Prostate gland (tissue), 2 donors: ENCODE data around the gene ARFGAP1. TPM values are rescaled to one million over a fixed set of nuclear protein-coding genes. Genes with fewer than 3 reads are reported as not detected.

Experiments
- DNase-seq: peaks from one replicate; pipeline ENCODE4 v3.0.0-alpha.2; 2019; ENCODE audit warnings: low spot score
- H3K27ac ChIP-seq, 2 donors: fragments of 200-600 bp; sonication (generic); 2 replicates each; pipeline ENCODE4 v1.5.1; 2017 to 2019
- H3K27me3 ChIP-seq: fragments of 200-600 bp; sonication (generic); replicated peaks from 2 replicates; pipeline ENCODE4 v1.5.1; 2019; ENCODE audit not compliant: insufficient read depth
- H3K36me3 ChIP-seq, 2 donors: fragments of 200-600 bp; sonication (generic); 1 replicate in 1 of 2; 2 replicates in 1 of 2; pipeline versions ENCODE4 v1.5.1 to v1.8.1; 2017 to 2019
- H3K4me1 ChIP-seq: fragments of 200-600 bp; sonication (generic); replicated peaks from 2 replicates; pipeline ENCODE4 v1.5.1; 2019
- H3K4me3 ChIP-seq, 2 donors: fragments of 200-600 bp; sonication (generic); 2 replicates each; pipeline ENCODE4 v1.5.1; 2017 to 2019
- H3K9me3 ChIP-seq: fragments of 200-600 bp; sonication (generic); 2 replicates; pipeline ENCODE4 v1.5.1; 2017
- CTCF ChIP-seq, 4 experiments: fragments of 200-600 bp in 2 of 4; fragments of 450-650 bp in 2 of 4; sonication (generic) in 2 of 4; IDR thresholded peaks; 1 replicate in 3 of 4; 2 replicates in 1 of 4; pipeline ENCODE4 v1.5.1; 2016 to 2019; ENCODE audit warnings: antibody characterized with exemption in 4 of 4, mild to moderate bottlenecking in 2 of 4, moderate library complexity in 2 of 4
- POLR2A ChIP-seq: fragments of 450-650 bp; IDR thresholded peaks from one replicate; pipeline ENCODE4 v1.6.1; 2016; ENCODE audit warnings: antibody characterized with exemption, mild to moderate bottlenecking
- POLR2AphosphoS5 ChIP-seq: sonication (generic); formaldehyde crosslinking; IDR thresholded peaks from one replicate; pipeline ENCODE4 v1.6.1; 2017; ENCODE audit warnings: antibody characterized with exemption
- WGBS: methylation state at CpG from one replicate; pipeline ENCODE4 v1.1.5; 2018; 5-methylcytosine and 5-hydroxymethylcytosine counted together
- intact Hi-C: fragments of 100-400 bp; cut with DNase I; formaldehyde crosslinking; loops from one replicate; pipeline ENCODE4 v1.14.2; 2022
- total RNA-seq, 2 donors: library from RNA; depleted of rRNA; stranded (reverse); fragments of >200 nt; gene quantifications; one replicate each; pipeline ENCODE4 v1.1.0, GENCODE V29; 2016

Gene ARFGAP1
- total RNA-seq, 2 donors from 2014 or later = 43.6 to 85.6 TPM

- intact Hi-C loops = no loop called here
- H3K27me3 ChIP-seq = peaks cover 2% of the 10 kb centered on the region
- no peaks in the 10 kb centered on the region for H3K4me1 ChIP-seq
- no peak for DNase-seq
- H3K9me3 ChIP-seq = no peaks in the 10 kb centered on the region
- no peak for TF ChIP-seq POLR2A
- no peak for TF ChIP-seq POLR2AphosphoS5
- TF ChIP-seq CTCF (IDR thresholded peaks at IDR 0.05) = no peak
- no peaks in the 10 kb centered on the region for H3K36me3 ChIP-seq
- H3K4me3 ChIP-seq = no peak within 1 kb of the TSS
- WGBS = 45% methylated on average over 17 of the region's 17 CpGs
- no peak within 1 kb of the TSS for H3K27ac ChIP-seq
These were observed 37.1 kb upstream of the ARFGAP1 start, which contains the start of gene BIRC7 for GRCh38 chr20:63235399-63235983. Gene BIRC7, plus strand, starts transcription at chr20:63235905. Its CDS starts 192 bp downstream, at chr20:63236097.

DNA sequence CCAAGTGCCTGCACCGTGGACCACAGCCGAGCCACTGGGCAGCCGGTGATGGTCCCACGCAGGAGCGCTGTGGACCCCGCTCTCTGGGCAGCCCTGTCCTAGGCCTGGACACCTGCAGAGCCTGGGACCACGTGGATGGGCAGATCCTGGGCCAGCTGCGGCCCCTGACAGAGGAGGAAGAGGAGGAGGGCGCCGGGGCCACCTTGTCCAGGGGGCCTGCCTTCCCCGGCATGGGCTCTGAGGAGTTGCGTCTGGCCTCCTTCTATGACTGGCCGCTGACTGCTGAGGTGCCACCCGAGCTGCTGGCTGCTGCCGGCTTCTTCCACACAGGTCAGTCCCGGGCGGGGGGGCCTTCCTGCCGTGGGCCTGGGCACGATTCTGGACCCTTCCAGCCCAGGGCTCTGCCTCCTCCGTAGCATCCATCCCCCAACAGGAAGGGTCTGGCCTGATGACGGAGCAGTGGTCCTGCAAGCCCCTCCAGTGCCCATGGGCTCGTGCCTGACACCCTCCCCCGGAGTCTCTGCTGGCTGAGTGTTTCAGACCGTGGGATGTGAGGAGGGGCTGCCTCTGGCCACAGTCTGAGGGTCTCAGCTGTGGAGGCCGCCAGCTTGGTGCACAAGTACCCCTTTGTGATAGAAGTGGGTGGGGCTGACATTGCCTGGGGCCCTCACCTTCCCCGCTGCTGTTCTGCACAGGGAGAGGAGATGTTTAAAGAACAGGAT, 36.3 kb upstream of the ARFGAP1 start:
- Histone ChIP-seq H3K27me3 (peaks cover 2% of the 10 kb centered on the region), H3K36me3 (no peaks in the 10 kb centered on the region), H3K9me3 (no peaks in the 10 kb centered on the region), H3K4me3 (no peak overlapping the region), H3K4me1 (no peaks in the 10 kb centered on the region), H3K27ac (no peak overlapping the region)
- WGBS = 78% methylated on average over 18 of the region's 26 CpGs
- intact Hi-C loops = no loop called here
- TF ChIP-seq CTCF (IDR thresholded peaks at IDR 0.05) (no peak), POLR2AphosphoS5 (no peak)
- no peak for DNase-seq

GRCh38 chr20:63238031-63238430, 34.6 kb upstream of the ARFGAP1 start:
- H3K9me3 ChIP-seq = no peaks in the 10 kb centered on the region
- intact Hi-C loops = no loop called here
- H3K4me3 ChIP-seq = no peak overlapping the region
- H3K27me3 ChIP-seq = peaks cover 2% of the 10 kb centered on the region
- WGBS = 77% methylated on average over 7 of the region's 10 CpGs
- no peak for DNase-seq
- H3K4me1 ChIP-seq = no peaks in the 10 kb centered on the region
- no peaks in the 10 kb centered on the region for H3K36me3 ChIP-seq
- no peak overlapping the region for H3K27ac ChIP-seq
- TF ChIP-seq POLR2A (no peak), POLR2AphosphoS5 (no peak), CTCF (IDR thresholded peaks at IDR 0.05) (no peak)

- TF ChIP-seq POLR2AphosphoS5 (no peak), CTCF (IDR thresholded peaks at IDR 0.05) (no peak), POLR2A (no peak)
- Histone ChIP-seq H3K4me1 (no peaks in the 10 kb centered on the region), H3K4me3 (no peak overlapping the region), H3K27me3 (peaks cover 2% of the 10 kb centered on the region), H3K9me3 (no peaks in the 10 kb centered on the region), H3K27ac (no peak overlapping the region), H3K36me3 (no peaks in the 10 kb centered on the region)
- DNase-seq = no peak
- intact Hi-C loops = no loop called here
- WGBS = 34% methylated on average over 13 of the region's 16 CpGs
These were observed 34.0 kb upstream of the ARFGAP1 start for GRCh38 chr20:63238514-63239125.
